ENCODE data around the gene RGS16.

Gene RGS16

DNA sequence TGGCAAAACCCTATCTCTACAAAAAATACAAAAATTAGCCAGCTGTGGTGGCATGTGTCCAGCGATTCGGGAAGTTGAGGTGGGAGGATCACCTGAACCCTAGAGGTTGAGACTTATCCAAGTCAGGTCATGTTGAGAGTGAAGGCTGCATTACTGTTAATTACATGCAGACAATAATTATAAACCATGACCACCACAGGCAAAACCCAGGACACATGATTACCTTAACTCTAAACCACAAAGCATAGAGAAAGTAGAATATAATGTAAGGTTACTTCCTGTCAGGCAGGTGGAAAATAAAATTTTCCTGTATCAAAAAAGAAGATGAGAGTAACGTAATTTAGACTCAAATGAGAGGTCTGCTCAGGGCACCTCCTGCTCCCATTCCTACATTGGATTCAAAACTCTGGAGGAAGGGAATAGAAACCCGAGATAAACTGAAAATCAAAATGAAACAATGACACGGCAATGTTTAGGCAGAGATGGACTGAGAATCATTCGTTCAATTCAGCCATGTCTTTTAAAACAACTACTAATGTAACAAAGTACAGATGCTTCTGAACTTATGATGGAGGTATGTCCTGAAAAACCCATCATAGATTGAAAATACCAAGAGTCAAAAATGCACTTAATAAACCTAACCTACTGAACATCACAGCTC lies 46.6 kb upstream of the RGS16 start:
- Histone ChIP-seq H3K27me3 (ENCODE audit: control insufficient read depth in 1 of 2, insufficient read depth in 1 of 2, low read length in 2 of 2) (peaks cover 4 to 8% of the 10 kb centered on the region in 2 experiments), H3K4me1 (ENCODE audit: control insufficient read depth, insufficient read depth, low read depth, low read length) (no peaks in the 10 kb centered on the region), H3K18ac (ENCODE audit: low read depth in 1 of 2, low read length in 2 of 2) (no peak overlapping the region), H3K4me2 (ENCODE audit: low read length, poor library complexity, severe bottlenecking) (no peak overlapping the region), H3K14ac (ENCODE audit: low read length in 2 of 2) (no peak overlapping the region), H2AK5ac (ENCODE audit: low read length, severe bottlenecking) (no peak overlapping the region), H3K4me3 (ENCODE audit: insufficient read depth in 1 of 2, low read depth in 1 of 2, low read length in 2 of 2) (no peak overlapping the region), H3K9me3 (ENCODE audit: control insufficient read depth, low read length) (no peaks in the 10 kb centered on the region), H2BK5ac (ENCODE audit: low read depth, low read length, poor library complexity, severe bottlenecking) (no peak overlapping the region), H2BK120ac (ENCODE audit: low read depth, low read length) (no peak overlapping the region), H2BK12ac (ENCODE audit: low read length in 2 of 2) (no peak overlapping the region), H4K91ac (ENCODE audit: low read length) (no peak overlapping the region), H3K4ac (ENCODE audit: low read depth in 1 of 2, low read length in 2 of 2) (no peak overlapping the region), H2BK15ac (ENCODE audit: low read depth, poor library complexity, severe bottlenecking) (no peak overlapping the region), H3K27ac (ENCODE audit: low read length, poor library complexity, severe bottlenecking) (no peak overlapping the region), H3K36me3 (ENCODE audit: control insufficient read depth in 1 of 2, insufficient read depth in 2 of 2, low read depth in 1 of 2, low read length in 2 of 2) (no peaks in the 10 kb centered on the region), H2AFZ (ENCODE audit: low read depth, low read length) (no peak overlapping the region), H4K8ac (ENCODE audit: low read length) (no peak overlapping the region), H3K23ac (ENCODE audit: low read length in 2 of 2) (no peak overlapping the region), H3K79me1 (replicated peaks; ENCODE audit: low read length, poor library complexity, severe bottlenecking) (no peaks in the 10 kb centered on the region), H3K9ac (ENCODE audit: low read length) (no peak overlapping the region)
- 100% methylated on average over 4 of the region's 6 CpGs for WGBS
- DNase-seq, result no peak

DNA sequence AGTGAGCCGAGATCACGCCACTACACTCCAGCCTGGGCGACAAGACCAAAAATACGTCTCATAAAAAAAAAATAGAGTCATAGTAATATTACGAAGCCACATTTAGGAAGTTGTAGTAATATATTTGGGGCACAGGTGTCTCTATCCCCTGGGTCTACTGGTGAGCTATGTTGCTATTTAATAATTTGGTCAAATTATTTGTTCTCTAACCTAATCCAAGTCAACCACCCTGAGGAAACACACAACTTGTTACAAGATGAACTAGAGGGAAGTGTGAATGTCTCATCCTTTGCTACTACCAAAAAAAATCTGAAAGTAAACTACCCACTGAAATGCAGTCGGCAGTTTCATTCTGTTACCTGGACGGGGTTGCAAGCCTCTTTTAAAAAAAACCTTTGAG lies 44.9 kb upstream of the RGS16 start:
- no peak overlapping the region for H3K9ac ChIP-seq (ENCODE audit: low read length)
- H2AK5ac ChIP-seq (ENCODE audit: low read length, severe bottlenecking), result no peak overlapping the region
- no peak overlapping the region for H4K91ac ChIP-seq (ENCODE audit: low read length)
- no peak overlapping the region for H2BK5ac ChIP-seq (ENCODE audit: low read depth, low read length, poor library complexity, severe bottlenecking)
- no peak overlapping the region for H3K23ac ChIP-seq (ENCODE audit: low read length in 2 of 2)
- H3K9me3 ChIP-seq (ENCODE audit: control insufficient read depth, low read length), result no peaks in the 10 kb centered on the region
- H3K27me3 ChIP-seq (ENCODE audit: control insufficient read depth in 1 of 2, insufficient read depth in 1 of 2, low read length in 2 of 2), result peaks cover 4 to 8% of the 10 kb centered on the region in 2 experiments
- no peak overlapping the region for H3K4ac ChIP-seq (ENCODE audit: low read depth in 1 of 2, low read length in 2 of 2)
- H4K8ac ChIP-seq (ENCODE audit: low read length), result no peak overlapping the region
- H2BK120ac ChIP-seq (ENCODE audit: low read depth, low read length), result no peak overlapping the region
- no peak for DNase-seq
- no peak overlapping the region for H3K27ac ChIP-seq (ENCODE audit: low read length, poor library complexity, severe bottlenecking)
- no peak overlapping the region for H2AFZ ChIP-seq (ENCODE audit: low read depth, low read length)
- WGBS, result 89% methylated on average over 3 of the region's 7 CpGs
- no peaks in the 10 kb centered on the region for H3K36me3 ChIP-seq (ENCODE audit: control insufficient read depth in 1 of 2, insufficient read depth in 2 of 2, low read depth in 1 of 2, low read length in 2 of 2)
- H3K18ac ChIP-seq (ENCODE audit: low read depth in 1 of 2, low read length in 2 of 2), result no peak overlapping the region
- no peak overlapping the region for H3K4me2 ChIP-seq (ENCODE audit: low read length, poor library complexity, severe bottlenecking)
- no peak overlapping the region for H3K4me3 ChIP-seq (ENCODE audit: insufficient read depth in 1 of 2, low read depth in 1 of 2, low read length in 2 of 2)
- H2BK15ac ChIP-seq (ENCODE audit: low read depth, poor library complexity, severe bottlenecking), result no peak overlapping the region
- H2BK12ac ChIP-seq (ENCODE audit: low read length in 2 of 2), result no peak overlapping the region
- H3K4me1 ChIP-seq (ENCODE audit: control insufficient read depth, insufficient read depth, low read depth, low read length), result no peaks in the 10 kb centered on the region
- no peaks in the 10 kb centered on the region for H3K79me1 ChIP-seq (replicated peaks; ENCODE audit: low read length, poor library complexity, severe bottlenecking)
- no peak overlapping the region for H3K14ac ChIP-seq (ENCODE audit: low read length in 2 of 2)

DNA sequence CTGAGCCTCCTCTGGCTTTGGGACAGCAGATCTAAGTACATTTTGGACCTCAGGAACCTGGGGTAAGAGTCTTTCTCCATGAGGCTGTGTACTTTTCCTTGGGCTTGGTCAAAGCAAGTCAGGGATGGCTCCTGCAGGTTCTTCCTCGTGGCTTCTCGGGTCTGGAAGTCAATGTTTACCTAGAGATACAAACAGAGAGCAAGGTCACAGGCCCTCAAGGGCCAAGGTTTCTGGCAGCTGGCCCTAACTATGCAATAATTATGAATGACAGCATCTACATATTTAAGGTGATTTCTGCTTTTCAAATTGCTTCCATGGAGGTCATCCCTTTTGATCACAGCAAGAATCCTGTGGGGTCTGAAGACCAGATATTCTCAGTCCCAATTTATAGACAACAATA lies 42.5 kb upstream of the RGS16 start:
- H3K27ac ChIP-seq (ENCODE audit: low read length, poor library complexity, severe bottlenecking), result no peak overlapping the region
- H2BK120ac ChIP-seq (ENCODE audit: low read depth, low read length), result no peak overlapping the region
- H3K4me2 ChIP-seq (ENCODE audit: low read length, poor library complexity, severe bottlenecking), result no peak overlapping the region
- H3K9ac ChIP-seq (ENCODE audit: low read length), result no peak overlapping the region
- H2AK5ac ChIP-seq (ENCODE audit: low read length, severe bottlenecking), result no peak overlapping the region
- H3K36me3 ChIP-seq (ENCODE audit: control insufficient read depth in 1 of 2, insufficient read depth in 2 of 2, low read depth in 1 of 2, low read length in 2 of 2), result no peaks in the 10 kb centered on the region
- H4K8ac ChIP-seq (ENCODE audit: low read length), result no peak overlapping the region
- peaks cover 3 to 7% of the 10 kb centered on the region in 2 experiments for H3K27me3 ChIP-seq (ENCODE audit: control insufficient read depth in 1 of 2, insufficient read depth in 1 of 2, low read length in 2 of 2)
- H3K18ac ChIP-seq (ENCODE audit: low read depth in 1 of 2, low read length in 2 of 2), result no peak overlapping the region
- no peak overlapping the region for H3K14ac ChIP-seq (ENCODE audit: low read length in 2 of 2)
- H3K9me3 ChIP-seq (ENCODE audit: control insufficient read depth, low read length), result no peaks in the 10 kb centered on the region
- H3K4me3 ChIP-seq (ENCODE audit: insufficient read depth in 1 of 2, low read depth in 1 of 2, low read length in 2 of 2), result no peak overlapping the region
- H3K4me1 ChIP-seq (ENCODE audit: control insufficient read depth, insufficient read depth, low read depth, low read length), result no peaks in the 10 kb centered on the region
- WGBS, result 63% methylated on average over 2 of the region's 2 CpGs
- H2AFZ ChIP-seq (ENCODE audit: low read depth, low read length), result no peak overlapping the region
- no peak for DNase-seq
- no peak overlapping the region for H2BK15ac ChIP-seq (ENCODE audit: low read depth, poor library complexity, severe bottlenecking)
- no peak overlapping the region for H3K23ac ChIP-seq (ENCODE audit: low read length in 2 of 2)
- no peaks in the 10 kb centered on the region for H3K79me1 ChIP-seq (replicated peaks; ENCODE audit: low read length, poor library complexity, severe bottlenecking)
- H2BK12ac ChIP-seq (ENCODE audit: low read length in 2 of 2), result no peak overlapping the region
- no peak overlapping the region for H3K4ac ChIP-seq (ENCODE audit: low read depth in 1 of 2, low read length in 2 of 2)
- no peak overlapping the region for H4K91ac ChIP-seq (ENCODE audit: low read length)
- no peak overlapping the region for H2BK5ac ChIP-seq (ENCODE audit: low read depth, low read length, poor library complexity, severe bottlenecking)

DNA sequence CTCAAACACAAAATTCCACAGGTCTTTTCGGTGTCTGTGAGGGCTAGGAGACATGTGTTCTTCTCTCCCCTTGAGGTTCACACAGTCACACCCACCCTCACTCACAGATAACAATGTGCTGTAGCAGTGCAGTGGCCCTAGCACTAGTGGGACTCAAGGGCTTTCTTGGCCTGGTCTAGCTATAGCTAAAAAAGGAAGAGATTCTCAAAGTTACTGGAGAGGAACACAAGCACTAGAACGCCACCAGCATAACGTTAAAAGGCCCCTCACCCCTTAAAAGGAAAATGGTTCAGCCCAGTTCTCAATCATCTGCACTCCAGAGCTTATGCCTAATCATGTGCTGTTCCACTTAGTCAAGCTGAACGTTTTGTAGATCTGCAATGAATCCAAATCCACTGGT lies 40.7 kb upstream of the RGS16 start:
- Histone ChIP-seq H2AK5ac (ENCODE audit: low read length, severe bottlenecking) (no peak overlapping the region), H4K8ac (ENCODE audit: low read length) (no peak overlapping the region), H3K9ac (ENCODE audit: low read length) (no peak overlapping the region), H3K18ac (ENCODE audit: low read depth in 1 of 2, low read length in 2 of 2) (no peak overlapping the region), H2BK120ac (ENCODE audit: low read depth, low read length) (no peak overlapping the region), H3K27me3 (ENCODE audit: control insufficient read depth in 1 of 2, insufficient read depth in 1 of 2, low read length in 2 of 2) (peaks cover 0 to 4% of the 10 kb centered on the region in 2 experiments), H3K4ac (ENCODE audit: low read depth in 1 of 2, low read length in 2 of 2) (no peak overlapping the region), H3K9me3 (ENCODE audit: control insufficient read depth, low read length) (no peaks in the 10 kb centered on the region), H3K27ac (ENCODE audit: low read length, poor library complexity, severe bottlenecking) (no peak overlapping the region), H3K4me1 (ENCODE audit: control insufficient read depth, insufficient read depth, low read depth, low read length) (no peaks in the 10 kb centered on the region), H2BK12ac (ENCODE audit: low read length in 2 of 2) (no peak overlapping the region), H3K14ac (ENCODE audit: low read length in 2 of 2) (no peak overlapping the region), H3K4me3 (ENCODE audit: insufficient read depth in 1 of 2, low read depth in 1 of 2, low read length in 2 of 2) (no peak overlapping the region), H2AFZ (ENCODE audit: low read depth, low read length) (no peak overlapping the region), H2BK5ac (ENCODE audit: low read depth, low read length, poor library complexity, severe bottlenecking) (no peak overlapping the region), H4K91ac (ENCODE audit: low read length) (no peak overlapping the region), H3K23ac (ENCODE audit: low read length in 2 of 2) (no peak overlapping the region), H2BK15ac (ENCODE audit: low read depth, poor library complexity, severe bottlenecking) (no peak overlapping the region), H3K36me3 (ENCODE audit: control insufficient read depth in 1 of 2, insufficient read depth in 2 of 2, low read depth in 1 of 2, low read length in 2 of 2) (no peaks in the 10 kb centered on the region), H3K79me1 (replicated peaks; ENCODE audit: low read length, poor library complexity, severe bottlenecking) (no peaks in the 10 kb centered on the region), H3K4me2 (ENCODE audit: low read length, poor library complexity, severe bottlenecking) (no peak overlapping the region)
- WGBS, result 78% methylated on average over 4 of the region's 4 CpGs
- no peak for DNase-seq

Data from mesenchymal stem cell (in vitro differentiated cells and primary cell).